Activated gamma-delta T cell treated with Interleukin-2 at 50 U/mL for 16 hours (primary cell): ENCODE results near the gene ZNF839.
"Not testable (repeated sequence)": the region's sequence is repeated elsewhere in the genome, so short reads cannot be mapped to it uniquely, and the experiment has no call there.

ENCODE experiments used
- DNase-seq: peaks from one replicate; pipeline ENCODE4 v3.0.0-alpha.2; 2020

Gene ZNF839

GRCh38 chr14:102314242-102315011 is 5.1 kb upstream of the ZNF839 start:
- peak; percentile 77 for DNase-seq

- no peak for DNase-seq
These were observed 4.4 kb upstream of the ZNF839 start for GRCh38 chr14:102315121-102315520.

GRCh38 chr14:102316338-102316742 is 3.2 kb upstream of the ZNF839 start:
- no peak for DNase-seq

GRCh38 chr14:102316743-102317563 is 2.6 kb upstream of the ZNF839 start:
- peak; percentile 96 for DNase-seq

GRCh38 chr14:102317564-102318248 is 1.8 kb upstream of the ZNF839 start:
- no peak for DNase-seq

- no peak for DNase-seq
These were observed 717 bp upstream of the ZNF839 start for GRCh38 chr14:102318781-102319276.

- peak; percentile 42 for DNase-seq
These were observed 601 bp downstream of the ZNF839 start for GRCh38 chr14:102320033-102320660.

- DNase-seq, result no peak
These were observed 1.3 kb downstream of the ZNF839 start for GRCh38 chr14:102320671-102321455.

- no peak for DNase-seq
These were observed 2.2 kb downstream of the ZNF839 start for GRCh38 chr14:102321456-102322422.

- no peak for DNase-seq
These were observed 3.6 kb downstream of the ZNF839 start for GRCh38 chr14:102323102-102323501.

GRCh38 chr14:102325791-102326345 is 6.3 kb downstream of the ZNF839 start:
- DNase-seq, result no peak

GRCh38 chr14:102326583-102326982 is 7.0 kb downstream of the ZNF839 start:
- DNase-seq, result no peak

GRCh38 chr14:102329381-102329780 is 9.8 kb downstream of the ZNF839 start:
- DNase-seq, result not testable (repeated sequence)

- no peak for DNase-seq
These were observed 11.3 kb downstream of the ZNF839 start for GRCh38 chr14:102330806-102331205.

- DNase-seq, result no peak
These were observed 13.8 kb downstream of the ZNF839 start for GRCh38 chr14:102333390-102333789.

- no peak for DNase-seq
These were observed 14.5 kb downstream of the ZNF839 start for GRCh38 chr14:102333795-102334705.

GRCh38 chr14:102335163-102335562 is 15.6 kb downstream of the ZNF839 start:
- no peak for DNase-seq

GRCh38 chr14:102338724-102339123 is 19.2 kb downstream of the ZNF839 start:
- DNase-seq, result no peak

GRCh38 chr14:102341566-102341965 is 22.0 kb downstream of the ZNF839 start:
- no peak for DNase-seq
